Measurements from ENCODE around the gene SLC12A9.

Gene SLC12A9

DNA sequence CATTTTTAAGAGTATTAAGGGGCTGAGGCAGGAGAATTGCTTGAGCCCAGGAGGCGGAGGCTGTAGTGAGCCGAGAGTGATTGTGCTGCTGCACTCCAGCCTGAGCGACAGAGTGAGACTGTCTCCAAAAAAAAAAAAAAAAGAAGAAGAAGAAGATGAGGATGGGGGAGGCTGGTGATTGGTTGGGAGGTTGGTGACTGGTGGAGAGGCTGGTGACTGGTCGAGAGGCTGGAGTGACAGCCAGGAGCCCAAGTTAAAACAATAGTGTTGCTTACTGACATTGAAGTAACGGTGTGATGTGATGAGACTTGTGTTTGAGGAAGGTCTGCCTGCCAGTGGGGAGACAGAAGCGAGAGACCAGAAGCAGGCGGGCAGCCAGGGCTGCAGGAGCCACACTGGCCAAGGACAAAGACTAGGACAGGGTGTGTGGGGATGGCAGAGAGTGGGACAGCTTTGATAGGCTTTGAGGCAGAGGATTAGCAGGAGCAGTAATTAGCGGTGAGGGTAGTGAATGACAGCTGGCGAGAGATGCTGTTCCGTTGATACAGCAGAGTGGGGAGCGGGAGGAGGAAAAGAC lies 27.3 kb downstream of the SLC12A9 start:
- TF ChIP-seq, protein P1, sequence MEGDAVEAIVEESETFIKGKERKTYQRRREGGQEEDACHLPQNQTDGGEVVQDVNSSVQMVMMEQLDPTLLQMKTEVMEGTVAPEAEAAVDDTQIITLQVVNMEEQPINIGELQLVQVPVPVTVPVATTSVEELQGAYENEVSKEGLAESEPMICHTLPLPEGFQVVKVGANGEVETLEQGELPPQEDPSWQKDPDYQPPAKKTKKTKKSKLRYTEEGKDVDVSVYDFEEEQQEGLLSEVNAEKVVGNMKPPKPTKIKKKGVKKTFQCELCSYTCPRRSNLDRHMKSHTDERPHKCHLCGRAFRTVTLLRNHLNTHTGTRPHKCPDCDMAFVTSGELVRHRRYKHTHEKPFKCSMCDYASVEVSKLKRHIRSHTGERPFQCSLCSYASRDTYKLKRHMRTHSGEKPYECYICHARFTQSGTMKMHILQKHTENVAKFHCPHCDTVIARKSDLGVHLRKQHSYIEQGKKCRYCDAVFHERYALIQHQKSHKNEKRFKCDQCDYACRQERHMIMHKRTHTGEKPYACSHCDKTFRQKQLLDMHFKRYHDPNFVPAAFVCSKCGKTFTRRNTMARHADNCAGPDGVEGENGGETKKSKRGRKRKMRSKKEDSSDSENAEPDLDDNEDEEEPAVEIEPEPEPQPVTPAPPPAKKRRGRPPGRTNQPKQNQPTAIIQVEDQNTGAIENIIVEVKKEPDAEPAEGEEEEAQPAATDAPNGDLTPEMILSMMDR (IDR thresholded peaks at IDR 0.05; ENCODE audit: borderline replicate concordance, insufficient read depth, low read depth, low read length), result no peak
- no peak overlapping the region for H3K4me3 ChIP-seq (ENCODE audit: low read depth, low read length)

DNA sequence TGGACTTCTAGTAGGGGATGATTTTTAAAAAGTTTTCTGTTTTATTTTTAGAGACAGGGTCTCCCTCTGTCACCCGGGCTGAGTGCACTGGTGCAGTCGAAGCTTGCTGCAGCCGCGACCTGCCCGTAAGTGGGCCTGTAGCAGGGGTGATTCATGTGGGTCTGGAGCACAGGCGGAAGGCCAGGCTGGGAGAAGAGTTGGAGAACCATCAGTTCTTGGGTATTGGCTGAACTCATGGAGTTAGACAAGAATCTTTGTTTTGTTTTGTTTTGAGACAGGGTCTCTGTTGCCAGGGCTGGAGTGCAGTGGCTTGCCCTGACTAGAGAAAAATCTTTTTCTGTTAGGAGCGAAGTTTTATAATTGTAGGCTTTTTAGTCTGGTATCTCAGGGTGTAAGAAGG lies 28.1 kb downstream of the SLC12A9 start:
- TF ChIP-seq, protein P1 (IDR thresholded peaks at IDR 0.05; ENCODE audit: borderline replicate concordance, insufficient read depth, low read depth, low read length), result no peak
- H3K4me3 ChIP-seq (ENCODE audit: low read depth, low read length), result no peak overlapping the region

DNA sequence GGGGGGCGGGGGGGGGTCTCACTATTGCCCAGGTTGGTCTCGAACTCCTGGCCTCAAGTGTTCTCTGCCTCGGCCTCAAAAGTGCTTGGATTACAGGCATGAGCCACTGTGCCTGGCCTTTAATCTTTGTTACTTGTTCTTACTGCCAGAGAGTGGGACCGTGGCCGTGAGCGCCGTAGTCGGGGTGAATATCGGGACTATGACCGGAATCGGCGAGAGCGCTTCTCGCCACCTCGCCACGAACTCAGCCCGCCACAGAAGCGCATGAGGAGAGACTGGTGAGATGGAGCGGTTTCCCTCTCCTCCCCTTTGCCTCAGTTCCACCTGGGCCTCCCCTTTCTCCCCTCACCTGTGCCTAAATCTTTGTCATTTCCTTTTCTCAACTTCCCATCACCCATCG lies 28.6 kb downstream of the SLC12A9 start:
- TF ChIP-seq, protein P1 (IDR thresholded peaks at IDR 0.05; ENCODE audit: borderline replicate concordance, insufficient read depth, low read depth, low read length), result no peak
- no peak overlapping the region for H3K4me3 ChIP-seq (ENCODE audit: low read depth, low read length)

DNA sequence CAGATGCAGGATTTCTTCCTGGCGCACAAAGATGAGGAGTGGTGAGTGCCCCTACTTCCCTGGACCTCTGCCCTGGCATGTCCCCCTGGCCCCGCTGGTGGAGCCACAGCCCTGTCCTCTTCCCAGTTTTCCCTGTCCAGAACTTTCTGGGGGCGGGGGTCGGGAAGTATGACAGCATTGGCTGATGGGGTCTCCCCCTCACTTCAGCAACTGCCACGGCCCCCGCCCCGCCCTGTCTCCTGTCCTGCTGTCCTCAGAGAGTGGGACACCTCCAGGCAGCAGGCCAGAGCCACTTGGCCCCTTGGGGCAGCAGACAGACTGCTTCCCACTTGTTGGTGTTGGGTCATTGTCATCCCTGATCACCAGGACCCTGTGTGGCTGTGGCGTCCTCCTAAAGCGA lies 29.7 kb downstream of the SLC12A9 start:
- H3K4me3 ChIP-seq (ENCODE audit: low read depth, low read length), result no peak overlapping the region

DNA sequence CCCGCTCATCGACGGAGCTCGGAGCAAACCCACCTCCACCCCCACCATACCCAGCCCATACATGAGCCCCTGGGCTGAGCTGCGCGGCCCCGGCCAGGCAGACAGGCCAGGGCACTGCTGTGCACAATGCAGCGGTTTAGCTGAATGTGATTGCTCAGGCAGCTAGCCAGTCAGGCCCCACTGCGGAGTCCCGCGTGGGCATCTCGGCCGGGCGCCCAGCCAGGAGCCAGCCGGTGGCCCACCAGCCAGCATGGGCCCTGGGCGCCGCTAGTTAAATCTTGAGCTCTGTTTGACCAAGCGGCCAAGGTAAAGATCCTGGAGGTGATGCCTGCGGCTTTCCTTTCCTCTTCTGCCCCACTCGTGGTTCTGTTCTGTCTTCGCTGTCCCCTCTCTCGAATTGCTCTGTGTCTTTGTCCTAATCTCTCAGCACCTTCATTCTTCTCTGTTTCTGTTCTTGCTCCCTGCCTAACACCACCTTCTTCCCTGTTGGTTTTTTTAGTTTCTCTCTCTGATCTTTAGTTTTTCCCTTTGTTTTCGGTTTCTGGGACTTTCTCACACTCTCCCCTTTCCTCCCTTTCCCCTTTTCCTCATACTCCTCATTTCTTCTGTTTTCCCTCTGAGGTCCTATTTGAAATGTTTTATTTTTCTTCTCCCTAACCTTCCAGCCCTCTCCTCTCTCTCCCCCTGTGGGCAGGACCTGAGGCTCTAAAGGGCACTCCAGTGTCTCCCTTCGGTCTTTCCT lies 30.4 kb downstream of the SLC12A9 start:
- TF ChIP-seq, protein P1 (IDR thresholded peaks at IDR 0.05; ENCODE audit: borderline replicate concordance, insufficient read depth, low read depth, low read length), result no peak
- H3K4me3 ChIP-seq (ENCODE audit: low read depth, low read length), result no peak overlapping the region

More for the DNA sequence above, 29.7 kb downstream of the SLC12A9 start:
- TF ChIP-seq, protein P1 (IDR thresholded peaks at IDR 0.05; ENCODE audit: borderline replicate concordance, insufficient read depth, low read depth, low read length), result no peak

DNA sequence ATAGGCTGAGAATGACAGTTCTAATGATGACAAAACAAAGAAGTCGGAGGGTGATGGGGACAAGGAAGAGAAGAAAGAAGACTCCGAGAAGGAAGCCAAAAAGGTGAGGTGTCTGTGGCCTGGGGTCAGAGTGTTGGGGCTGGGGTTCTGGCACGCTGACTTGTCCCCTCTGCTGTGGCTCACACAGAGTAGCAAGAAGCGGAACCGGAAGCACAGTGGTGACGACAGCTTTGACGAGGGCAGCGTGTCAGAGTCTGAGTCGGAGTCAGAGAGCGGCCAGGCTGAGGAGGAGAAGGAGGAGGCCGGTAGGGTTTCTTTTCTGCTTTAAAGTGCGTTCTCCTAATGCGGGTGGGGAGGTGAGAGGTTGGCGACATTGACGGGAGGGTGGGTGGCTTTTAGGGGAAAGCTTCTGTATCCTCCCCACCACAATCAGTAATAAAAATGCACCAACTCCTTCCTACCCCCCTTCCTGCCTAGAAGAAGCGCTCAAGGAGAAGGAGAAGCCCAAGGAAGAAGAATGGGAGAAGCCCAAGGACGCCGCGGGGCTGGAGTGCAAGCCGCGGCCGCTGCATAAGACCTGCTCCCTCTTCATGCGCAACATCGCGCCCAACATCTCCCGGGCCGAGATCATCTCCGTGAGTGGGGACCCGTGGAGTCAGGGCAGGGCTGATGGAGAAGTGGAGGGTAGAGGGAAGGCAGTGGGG lies 32.4 kb downstream of the SLC12A9 start:
- TF ChIP-seq, protein P1 (IDR thresholded peaks at IDR 0.05; ENCODE audit: borderline replicate concordance, insufficient read depth, low read depth, low read length), result no peak
- H3K4me3 ChIP-seq (ENCODE audit: low read depth, low read length), result no peak overlapping the region
